ENCODE results near the gene SLC22A23. TPM values are rescaled to one million over a fixed set of nuclear protein-coding genes. Genes with fewer than 3 reads are reported as not detected.

SLC22A23 gene
- total RNA-seq, 2 donors from 2014 or later: 85.7 to 89.5 TPM

GRCh38 chr6:3277251-3277650, 179.6 kb downstream of the SLC22A23 start:
- intact Hi-C loops (cut with DNase I): no loop called here
- no peaks in the 10 kb centered on the region for H3K4me1 ChIP-seq

GRCh38 chr6:3276174-3277167, 180.4 kb downstream of the SLC22A23 start:
- no peaks in the 10 kb centered on the region for H3K9me3 ChIP-seq

More at GRCh38 chr6:3277251-3277650, 179.6 kb downstream of the SLC22A23 start:
- DNase-seq: no peak
- Histone ChIP-seq H3K27me3 (no peaks in the 10 kb centered on the region), H3K36me3 (peaks cover 4% of the 10 kb centered on the region), H3K9ac (ENCODE audit: low read depth in 2 of 2, low read length in 2 of 2) (no peak overlapping the region), H3K9me3 (no peaks in the 10 kb centered on the region), H3K27ac (no peak overlapping the region), H3K4me3 (no peak overlapping the region)
- TF ChIP-seq CTCF (IDR thresholded peaks at IDR 0.05): no peak

GRCh38 chr6:3273707-3274521, 182.9 kb downstream of the SLC22A23 start:
- Histone ChIP-seq H3K4me1 (no peaks in the 10 kb centered on the region), H3K27me3 (no peaks in the 10 kb centered on the region), H3K27ac (no peak overlapping the region), H3K36me3 (peaks cover 4% of the 10 kb centered on the region), H3K9me3 (no peaks in the 10 kb centered on the region), H3K9ac (ENCODE audit: low read depth in 2 of 2, low read length in 2 of 2) (no peak overlapping the region), H3K4me3 (no peak overlapping the region)
- no peak for TF ChIP-seq CTCF (IDR thresholded peaks at IDR 0.05)
- DNase-seq: no peak
- intact Hi-C loops (cut with DNase I): no loop called here

More at GRCh38 chr6:3276174-3277167, 180.4 kb downstream of the SLC22A23 start:
- intact Hi-C loops (cut with DNase I): no loop called here
- no peak for TF ChIP-seq CTCF (IDR thresholded peaks at IDR 0.05)
- H3K4me3 ChIP-seq: no peak overlapping the region
- no peaks in the 10 kb centered on the region for H3K27me3 ChIP-seq
- no peaks in the 10 kb centered on the region for H3K4me1 ChIP-seq
- H3K36me3 ChIP-seq: peaks cover 4% of the 10 kb centered on the region
- H3K27ac ChIP-seq: no peak overlapping the region
- DNase-seq: no peak
- no peak overlapping the region for H3K9ac ChIP-seq (ENCODE audit: low read depth in 2 of 2, low read length in 2 of 2)

GRCh38 chr6:3272911-3273547, 183.8 kb downstream of the SLC22A23 start:
- Histone ChIP-seq H3K27ac (no peak overlapping the region), H3K9ac (ENCODE audit: low read depth in 2 of 2, low read length in 2 of 2) (no peak overlapping the region), H3K27me3 (no peaks in the 10 kb centered on the region), H3K36me3 (peaks cover 4% of the 10 kb centered on the region), H3K4me1 (no peaks in the 10 kb centered on the region), H3K9me3 (no peaks in the 10 kb centered on the region), H3K4me3 (no peak overlapping the region)
- no peak for DNase-seq
- intact Hi-C loops (cut with DNase I): no loop called here
- no peak for TF ChIP-seq CTCF (IDR thresholded peaks at IDR 0.05)

- no peaks in the 10 kb centered on the region for H3K27me3 ChIP-seq
- H3K4me3 ChIP-seq: no peak overlapping the region
- TF ChIP-seq CTCF (IDR thresholded peaks at IDR 0.05): no peak
- H3K9ac ChIP-seq (ENCODE audit: low read depth in 2 of 2, low read length in 2 of 2): no peak overlapping the region
- H3K27ac ChIP-seq: no peak overlapping the region
- H3K9me3 ChIP-seq: no peaks in the 10 kb centered on the region
- H3K4me1 ChIP-seq: no peaks in the 10 kb centered on the region
- H3K36me3 ChIP-seq: no peaks in the 10 kb centered on the region
- intact Hi-C loops (cut with DNase I): no loop called here
- no peak for DNase-seq
Measured at GRCh38 chr6:3271756-3272155, 185.1 kb downstream of the SLC22A23 start.

Data from colonic mucosa (tissue), 4 donors.